Left ventricle myocardium inferior (tissue), 1 donor: ENCODE results near the gene HOXC13. TPM values are rescaled to one million over a fixed set of nuclear protein-coding genes. Genes with fewer than 3 reads are reported as not detected.
A peak's percentile ranks its signal among the peaks of the same experiment; 100 is the strongest.

Experiments used
- DNase-seq: peaks from one replicate; pipeline ENCODE4 v3.0.0-alpha.2; 2020
- H3K27ac ChIP-seq: fragments of 200-600 bp; replicated peaks from 2 replicates; pipeline ENCODE4 v1.8.0; 2021
- H3K27me3 ChIP-seq: fragments of 200-600 bp; 2 replicates; pipeline ENCODE4 v1.8.0; 2021; ENCODE audit warnings: low read depth
- H3K36me3 ChIP-seq: fragments of 200-600 bp; 2 replicates; pipeline ENCODE4 v1.8.0; 2021
- H3K4me1 ChIP-seq: fragments of 200-600 bp; 2 replicates; pipeline ENCODE4 v1.8.0; 2021
- H3K4me3 ChIP-seq: fragments of 200-600 bp; 2 replicates; pipeline ENCODE4 v1.8.0; 2021; ENCODE audit warnings: mild to moderate bottlenecking, moderate library complexity
- H3K9me3 ChIP-seq: fragments of 200-600 bp; replicated peaks from 2 replicates; pipeline ENCODE4 v1.8.0; 2021
- intact Hi-C: fragments of 100-400 bp; cut with micrococcal nuclease; formaldehyde crosslinking; loops from one replicate; pipeline ENCODE4 v1.11.0; 2022
- total RNA-seq: library from RNA; stranded (reverse); fragmentation: NEBNext Ultra II Directional; extraction: Animal tissue kit (Norgen Biotek cat#: 25700); gene quantifications from one replicate; pipeline ENCODE4 v1.2.1, GENCODE V29; 2021
- TF ChIP-seq, protein P1 (sequence below): fragments of 200-600 bp; IDR thresholded peaks from 2 replicates; pipeline ENCODE4 v1.8.0; 2021; ENCODE audit warnings: antibody characterized with exemption, mild to moderate bottlenecking, borderline replicate concordance
- donor health status: DM: no; HTN: yes; CAD: no; lungs with severe emphysema.

The HOXC13 gene
- total RNA-seq, 1 donor from 2014 or later: not detected

DNA sequence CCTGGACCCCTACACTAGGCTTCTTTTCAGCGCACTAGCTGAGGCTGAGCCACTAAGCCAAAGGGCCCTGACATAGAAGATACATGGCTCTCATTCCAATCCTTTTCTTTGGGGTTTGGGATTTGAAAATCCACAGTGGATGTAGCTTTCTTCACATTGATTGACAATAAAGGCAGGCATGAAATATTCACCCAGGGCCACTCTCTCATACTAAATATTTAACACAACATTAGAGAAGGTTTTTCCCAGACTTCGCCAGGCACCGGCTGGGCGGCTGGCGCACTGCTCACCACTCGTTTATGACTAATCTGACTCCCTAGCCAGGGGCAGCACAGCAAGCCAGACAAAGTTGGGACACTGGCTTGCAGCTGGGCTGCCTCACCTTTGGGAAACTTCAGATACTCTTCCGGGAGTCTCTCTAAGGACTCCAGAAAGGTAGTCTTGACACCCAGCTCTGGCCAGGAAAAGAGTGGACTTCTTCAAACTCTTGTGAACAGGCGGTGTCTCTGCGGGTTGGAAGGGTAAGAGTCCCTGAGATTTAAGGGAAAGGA is 33.6 kb downstream of the HOXC13 start:
- intact Hi-C loops: no loop called here
- H3K27me3 ChIP-seq: peaks cover 100% of the 10 kb centered on the region

DNA sequence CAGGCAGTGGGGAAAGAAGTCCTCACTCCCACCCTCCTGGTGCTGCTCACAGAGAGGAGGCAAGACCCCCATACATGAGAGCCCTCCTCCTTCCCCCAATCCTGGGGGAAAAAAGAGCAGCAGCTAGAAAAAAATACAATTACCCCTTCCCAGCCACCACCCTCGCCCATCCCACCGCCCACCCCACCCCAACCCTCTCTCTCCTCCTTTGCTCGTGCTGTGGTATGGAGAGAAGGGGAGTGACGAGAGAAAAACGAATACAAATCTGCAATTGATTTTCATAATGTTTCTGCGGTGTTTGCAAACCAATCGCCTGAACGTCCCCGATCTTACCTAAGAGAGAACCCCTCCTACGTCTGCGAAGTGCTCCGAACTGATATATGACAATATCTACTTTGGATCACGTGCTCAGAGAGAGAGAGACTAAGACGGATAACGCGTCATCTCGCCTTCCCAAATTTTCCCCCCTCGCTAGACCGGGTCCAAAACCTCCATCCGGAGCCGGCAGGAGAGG is 34.1 kb downstream of the HOXC13 start, which contains the start of gene HOXC11:
TSS of gene HOXC11 (plus strand) at position 405 of the 514 bp plus-strand sequence. CDS start 116 bp downstream, outside the sequence.
- Histone ChIP-seq H3K36me3 (no peaks in the 10 kb centered on the region), H3K27ac (no peak within 1 kb of the TSS), H3K4me1 (peaks cover 27% of the 10 kb centered on the region), H3K4me3 (peak within 1 kb of the TSS; percentile 48), H3K9me3 (no peaks in the 10 kb centered on the region), H3K27me3 (peaks cover 100% of the 10 kb centered on the region)
- intact Hi-C loops: no loop called here
- DNase-seq: no peak
- TF ChIP-seq, protein P1, sequence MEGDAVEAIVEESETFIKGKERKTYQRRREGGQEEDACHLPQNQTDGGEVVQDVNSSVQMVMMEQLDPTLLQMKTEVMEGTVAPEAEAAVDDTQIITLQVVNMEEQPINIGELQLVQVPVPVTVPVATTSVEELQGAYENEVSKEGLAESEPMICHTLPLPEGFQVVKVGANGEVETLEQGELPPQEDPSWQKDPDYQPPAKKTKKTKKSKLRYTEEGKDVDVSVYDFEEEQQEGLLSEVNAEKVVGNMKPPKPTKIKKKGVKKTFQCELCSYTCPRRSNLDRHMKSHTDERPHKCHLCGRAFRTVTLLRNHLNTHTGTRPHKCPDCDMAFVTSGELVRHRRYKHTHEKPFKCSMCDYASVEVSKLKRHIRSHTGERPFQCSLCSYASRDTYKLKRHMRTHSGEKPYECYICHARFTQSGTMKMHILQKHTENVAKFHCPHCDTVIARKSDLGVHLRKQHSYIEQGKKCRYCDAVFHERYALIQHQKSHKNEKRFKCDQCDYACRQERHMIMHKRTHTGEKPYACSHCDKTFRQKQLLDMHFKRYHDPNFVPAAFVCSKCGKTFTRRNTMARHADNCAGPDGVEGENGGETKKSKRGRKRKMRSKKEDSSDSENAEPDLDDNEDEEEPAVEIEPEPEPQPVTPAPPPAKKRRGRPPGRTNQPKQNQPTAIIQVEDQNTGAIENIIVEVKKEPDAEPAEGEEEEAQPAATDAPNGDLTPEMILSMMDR: no peak

More for the DNA sequence above, 33.6 kb downstream of the HOXC13 start:
- Histone ChIP-seq H3K4me1 (peaks cover 27% of the 10 kb centered on the region), H3K27ac (no peak overlapping the region), H3K9me3 (no peaks in the 10 kb centered on the region), H3K4me3 (no peak overlapping the region), H3K36me3 (no peaks in the 10 kb centered on the region)
- TF ChIP-seq, protein P1: no peak
- DNase-seq: no peak

DNA sequence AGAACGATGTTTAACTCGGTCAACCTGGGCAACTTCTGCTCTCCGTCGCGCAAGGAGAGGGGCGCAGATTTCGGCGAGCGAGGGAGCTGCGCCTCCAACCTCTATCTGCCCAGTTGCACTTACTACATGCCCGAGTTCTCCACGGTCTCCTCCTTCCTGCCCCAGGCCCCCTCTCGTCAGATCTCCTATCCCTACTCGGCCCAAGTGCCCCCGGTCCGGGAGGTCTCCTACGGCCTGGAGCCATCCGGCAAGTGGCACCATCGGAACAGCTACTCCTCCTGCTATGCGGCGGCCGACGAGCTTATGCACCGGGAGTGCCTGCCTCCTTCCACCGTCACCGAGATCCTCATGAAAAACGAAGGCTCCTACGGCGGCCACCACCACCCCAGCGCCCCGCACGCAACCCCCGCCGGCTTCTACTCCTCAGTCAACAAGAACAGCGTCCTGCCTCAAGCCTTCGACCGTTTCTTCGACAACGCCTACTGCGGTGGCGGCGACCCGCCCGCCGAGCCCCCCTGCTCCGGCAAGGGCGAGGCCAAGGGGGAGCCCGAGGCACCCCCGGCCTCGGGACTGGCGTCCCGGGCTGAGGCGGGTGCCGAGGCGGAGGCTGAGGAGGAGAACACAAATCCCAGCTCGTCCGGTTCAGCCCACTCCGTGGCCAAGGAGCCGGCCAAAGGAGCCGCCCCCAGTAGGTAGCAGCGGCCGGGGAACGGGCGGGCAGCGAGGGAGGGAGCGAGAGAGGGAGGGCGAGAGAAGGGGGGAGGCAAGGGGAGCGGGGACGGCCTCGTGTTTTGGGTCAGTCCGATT is 34.8 kb downstream of the HOXC13 start:
- H3K36me3 ChIP-seq: no peaks in the 10 kb centered on the region
- TF ChIP-seq, protein P1: no peak
- H3K27me3 ChIP-seq: peaks cover 100% of the 10 kb centered on the region
- peaks cover 27% of the 10 kb centered on the region for H3K4me1 ChIP-seq
- peak overlapping the region; percentile 48 for H3K4me3 ChIP-seq
- no peak overlapping the region for H3K27ac ChIP-seq
- DNase-seq: no peak
- H3K9me3 ChIP-seq: no peaks in the 10 kb centered on the region
- intact Hi-C loops: no loop called here

DNA sequence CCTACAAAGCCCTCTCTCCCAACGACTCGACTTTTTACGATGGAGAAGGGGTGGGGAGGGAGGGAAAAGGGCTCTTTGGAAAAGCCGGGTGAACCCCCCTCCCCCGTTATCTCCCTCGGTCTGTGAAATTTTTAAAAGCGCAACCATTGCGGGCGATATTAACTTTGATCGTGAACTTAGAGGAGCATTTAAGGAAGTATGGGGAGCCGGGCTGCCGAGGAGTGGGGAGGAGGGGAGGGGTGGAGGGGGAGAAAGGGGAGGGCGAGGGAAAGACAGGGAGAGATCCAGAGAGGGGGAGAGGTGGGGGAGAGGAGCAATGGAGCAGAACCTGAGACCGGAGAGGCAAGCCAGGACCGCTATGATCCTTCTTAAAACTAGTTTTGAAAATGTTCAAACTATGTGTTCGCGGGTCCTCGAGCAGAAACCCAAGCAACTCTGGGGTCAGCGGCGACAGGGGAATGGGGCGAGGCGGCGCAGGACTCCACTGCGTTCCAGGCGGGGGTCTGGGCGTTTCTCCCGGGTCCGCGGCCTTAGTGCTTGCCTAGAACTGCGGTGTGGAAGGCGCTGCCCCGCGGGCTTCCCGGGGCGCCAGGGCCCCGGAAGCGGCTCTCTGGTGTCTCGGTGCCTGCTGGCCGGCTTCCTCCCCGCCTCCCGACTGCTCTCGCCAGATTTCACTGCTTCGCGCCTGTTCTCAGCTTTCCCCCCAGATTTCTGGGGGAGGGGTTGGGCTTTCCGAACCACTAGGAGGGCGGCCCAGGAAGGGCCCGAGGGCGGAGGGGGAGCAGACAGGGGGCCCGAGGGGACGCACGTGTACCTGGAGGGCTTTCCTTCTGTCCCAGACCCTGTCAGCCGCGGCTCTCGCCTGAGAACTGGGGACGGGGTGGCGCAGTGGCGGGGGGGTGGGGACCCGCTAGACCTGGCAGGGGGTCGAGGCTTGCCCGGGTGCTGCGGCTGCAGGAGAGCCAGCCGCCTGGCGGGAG is 35.7 kb downstream of the HOXC13 start, which contains the start of gene HOTAIR:
TSS of gene HOTAIR (minus strand) at position 871 of the 980 bp plus-strand sequence.
- intact Hi-C loops: no loop called here
- TF ChIP-seq, protein P1: no peak
- no peaks in the 10 kb centered on the region for H3K36me3 ChIP-seq
- DNase-seq: no peak
- H3K4me1 ChIP-seq: peaks cover 27% of the 10 kb centered on the region
- peaks cover 100% of the 10 kb centered on the region for H3K27me3 ChIP-seq
- H3K27ac ChIP-seq: no peak within 1 kb of the TSS
- peak within 1 kb of the TSS; percentile 48 for H3K4me3 ChIP-seq
- H3K9me3 ChIP-seq: no peaks in the 10 kb centered on the region

DNA sequence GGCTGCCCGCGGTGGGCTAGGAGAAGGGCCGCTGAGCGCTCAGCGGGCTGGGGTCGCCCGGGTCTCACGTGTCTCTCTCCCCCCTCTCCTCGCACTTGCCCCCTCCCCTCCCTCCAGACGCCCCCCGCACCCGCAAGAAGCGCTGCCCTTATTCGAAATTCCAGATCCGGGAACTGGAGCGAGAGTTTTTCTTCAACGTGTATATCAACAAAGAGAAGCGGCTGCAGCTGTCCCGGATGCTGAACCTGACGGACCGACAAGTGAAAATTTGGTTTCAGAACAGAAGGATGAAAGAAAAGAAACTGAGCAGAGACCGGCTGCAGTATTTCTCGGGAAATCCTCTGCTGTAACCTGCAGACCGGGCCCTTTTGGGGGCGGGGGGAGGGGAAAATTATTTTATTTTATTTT is 36.4 kb downstream of the HOXC13 start:
- Histone ChIP-seq H3K4me1 (peaks cover 27% of the 10 kb centered on the region), H3K36me3 (no peaks in the 10 kb centered on the region), H3K27me3 (peaks cover 100% of the 10 kb centered on the region), H3K4me3 (peak overlapping the region; percentile 48), H3K27ac (no peak overlapping the region), H3K9me3 (no peaks in the 10 kb centered on the region)
- intact Hi-C loops: no loop called here
- no peak for DNase-seq
- TF ChIP-seq, protein P1: no peak
